PC-9 (cell line): ENCODE results near the gene C17orf67. TPM values are rescaled to one million over a fixed set of nuclear protein-coding genes. Genes with fewer than 3 reads are reported as not detected.

ENCODE experiments used
- BruUV-seq: library from RNA; stranded (reverse); fragments of 400-500 nt; replicated peaks from 2 replicates; lab custom pipeline; 2021; lab: Mats Ljungman, UMichigan
- CTCF ChIA-PET: fragments of 300-600 bp; sonication (Branson Sonifier 250); formaldehyde crosslinking; loops from one replicate; lab custom pipeline; 2022; ENCODE audit warnings: antibody characterized with exemption; lab: Charles Lee
- POLR2A ChIA-PET: fragments of 300-600 bp; sonication (Branson Sonifier 250); formaldehyde crosslinking; loops from one replicate; lab custom pipeline; 2022; ENCODE audit warnings: antibody characterized with exemption; ENCODE audit not compliant: unreplicated experiment; lab: Charles Lee
- DNase-seq, 2 experiments: peaks; one replicate each; pipeline versions ENCODE4 v3.0.0 to v3.0.0-alpha.2; 2015 to 2022; ENCODE audit warnings: mixed read lengths in 1 of 2
- H2AFZ ChIP-seq: fragments of 200-600 bp; sonication (generic); 2 replicates; pipeline ENCODE4 v1.8.1; 2017; ENCODE audit warnings: antibody characterized with exemption
- H3F3A ChIP-seq: fragments of 200-600 bp; sonication (generic); 2 replicates; pipeline ENCODE4 v1.8.1; 2017; ENCODE audit warnings: antibody characterized with exemption, mild to moderate bottlenecking, low read depth; ENCODE audit not compliant: insufficient read depth
- H3K27ac ChIP-seq: fragments of 200-600 bp; sonication (generic); 2 replicates; pipeline ENCODE4 v1.6.1; 2016; ENCODE audit warnings: mixed run types
- H3K27me3 ChIP-seq: fragments of 200-600 bp; sonication (generic); 2 replicates; pipeline ENCODE4 v1.6.1; 2016; ENCODE audit warnings: low read depth, mixed run types; ENCODE audit not compliant: insufficient read depth
- H3K36me3 ChIP-seq: fragments of 200-600 bp; sonication (generic); 2 replicates; pipeline ENCODE4 v1.6.1; 2016; ENCODE audit warnings: low read depth, mixed run types
- H3K4me1 ChIP-seq: fragments of 200-600 bp; sonication (generic); replicated peaks from 2 replicates; pipeline ENCODE4 v1.6.1; 2016; ENCODE audit warnings: mixed run types; ENCODE audit not compliant: insufficient read depth
- H3K4me2 ChIP-seq: fragments of 200-600 bp; sonication (generic); 2 replicates; pipeline ENCODE4 v1.6.1; 2017; ENCODE audit warnings: mixed run types
- H3K4me3 ChIP-seq: fragments of 200-600 bp; sonication (generic); 2 replicates; pipeline ENCODE4 v1.6.1; 2016; ENCODE audit warnings: mixed run types
- H3K79me2 ChIP-seq: fragments of 200-600 bp; sonication (generic); 2 replicates; pipeline ENCODE4 v1.6.1; 2017; ENCODE audit warnings: low read depth, mixed run types
- H3K9me2 ChIP-seq: fragments of 200-600 bp; sonication (generic); 2 replicates; pipeline ENCODE4 v1.8.1; 2017; ENCODE audit warnings: mild to moderate bottlenecking; ENCODE audit not compliant: insufficient read depth
- H3K9me3 ChIP-seq: fragments of 200-600 bp; sonication (generic); 2 replicates; pipeline ENCODE4 v1.8.1; 2016; ENCODE audit warnings: low read depth; ENCODE audit not compliant: insufficient read depth
- H4K20me1 ChIP-seq: fragments of 200-600 bp; sonication (generic); 2 replicates; pipeline ENCODE4 v1.8.1; 2017; ENCODE audit not compliant: insufficient read depth
- EZH2 ChIP-seq: fragments of 200-600 bp; sonication (generic); IDR thresholded peaks from 2 replicates; pipeline ENCODE4 v1.8.0; 2017; ENCODE audit warnings: antibody characterized with exemption, low read depth
- intact Hi-C: fragments of 100-400 bp; cut with micrococcal nuclease; formaldehyde crosslinking; loops from one replicate; pipeline ENCODE4 v1.10.0; 2022; ENCODE audit not compliant: unreplicated experiment
- total RNA-seq: library from RNA; stranded (reverse); gene quantifications from 2 replicates; pipeline ENCODE4 v1.2.3, GENCODE V29; 2021
- TF ChIP-seq, protein P1 (sequence below): fragments of 200-600 bp; sonication (generic); conservative IDR thresholded peaks from 2 replicates; pipeline ENCODE4 v1.6.1; 2017; ENCODE audit warnings: mixed run types, antibody characterized with exemption, mild to moderate bottlenecking, moderate library complexity

Gene C17orf67
- total RNA-seq, 1 experiment from 2014 or later, result 4.3 TPM

DNA sequence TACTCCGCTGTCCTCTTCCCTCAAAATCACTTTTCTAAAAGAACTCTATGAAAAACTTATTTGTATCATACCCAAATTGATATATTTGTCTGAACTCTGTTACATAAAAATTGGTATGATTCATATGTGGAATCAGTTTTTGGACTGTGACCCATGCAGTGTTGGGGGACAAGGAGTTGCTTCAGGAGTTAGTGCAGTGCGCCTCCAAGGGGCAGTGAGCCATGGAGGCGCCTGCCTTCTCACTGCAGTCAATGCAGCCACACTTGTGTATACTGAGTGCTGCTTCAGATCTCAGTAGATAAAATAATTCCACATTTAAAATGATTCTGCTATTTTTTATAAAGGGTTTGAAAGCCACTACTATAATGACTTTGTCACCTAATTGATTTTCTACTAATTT is 32.8 kb upstream of the C17orf67 start:
- no peaks in the 10 kb centered on the region for H3K27me3 ChIP-seq
- H3K4me1 ChIP-seq, result no peaks in the 10 kb centered on the region
- peaks cover 7% of the 10 kb centered on the region for H3F3A ChIP-seq
- no peak for DNase-seq
- no peaks in the 10 kb centered on the region for H3K9me3 ChIP-seq
- BruUV-seq, result no TSS peak
- intact Hi-C loops, result loop anchor here (1.0 kb wide), 1 partner anchor 29 kb away; no protein-coding TSS in a partner anchor
- TF ChIP-seq, protein P1, sequence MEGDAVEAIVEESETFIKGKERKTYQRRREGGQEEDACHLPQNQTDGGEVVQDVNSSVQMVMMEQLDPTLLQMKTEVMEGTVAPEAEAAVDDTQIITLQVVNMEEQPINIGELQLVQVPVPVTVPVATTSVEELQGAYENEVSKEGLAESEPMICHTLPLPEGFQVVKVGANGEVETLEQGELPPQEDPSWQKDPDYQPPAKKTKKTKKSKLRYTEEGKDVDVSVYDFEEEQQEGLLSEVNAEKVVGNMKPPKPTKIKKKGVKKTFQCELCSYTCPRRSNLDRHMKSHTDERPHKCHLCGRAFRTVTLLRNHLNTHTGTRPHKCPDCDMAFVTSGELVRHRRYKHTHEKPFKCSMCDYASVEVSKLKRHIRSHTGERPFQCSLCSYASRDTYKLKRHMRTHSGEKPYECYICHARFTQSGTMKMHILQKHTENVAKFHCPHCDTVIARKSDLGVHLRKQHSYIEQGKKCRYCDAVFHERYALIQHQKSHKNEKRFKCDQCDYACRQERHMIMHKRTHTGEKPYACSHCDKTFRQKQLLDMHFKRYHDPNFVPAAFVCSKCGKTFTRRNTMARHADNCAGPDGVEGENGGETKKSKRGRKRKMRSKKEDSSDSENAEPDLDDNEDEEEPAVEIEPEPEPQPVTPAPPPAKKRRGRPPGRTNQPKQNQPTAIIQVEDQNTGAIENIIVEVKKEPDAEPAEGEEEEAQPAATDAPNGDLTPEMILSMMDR, result no peak
- no peak for TF ChIP-seq EZH2
- no peak overlapping the region for H3K4me2 ChIP-seq
- POLR2A ChIA-PET, result no interaction called here
- H3K4me3 ChIP-seq, result no peak overlapping the region
- H4K20me1 ChIP-seq, result no peaks in the 10 kb centered on the region
- CTCF ChIA-PET, result no interaction called here
- no peaks in the 10 kb centered on the region for H3K79me2 ChIP-seq
- H2AFZ ChIP-seq, result no peak overlapping the region
- no peaks in the 10 kb centered on the region for H3K9me2 ChIP-seq
- no peak overlapping the region for H3K27ac ChIP-seq
- 0 out of 2 replicates have a peak, but pooled peaks cover 30% of the 10 kb centered on the region for H3K36me3 ChIP-seq

DNA sequence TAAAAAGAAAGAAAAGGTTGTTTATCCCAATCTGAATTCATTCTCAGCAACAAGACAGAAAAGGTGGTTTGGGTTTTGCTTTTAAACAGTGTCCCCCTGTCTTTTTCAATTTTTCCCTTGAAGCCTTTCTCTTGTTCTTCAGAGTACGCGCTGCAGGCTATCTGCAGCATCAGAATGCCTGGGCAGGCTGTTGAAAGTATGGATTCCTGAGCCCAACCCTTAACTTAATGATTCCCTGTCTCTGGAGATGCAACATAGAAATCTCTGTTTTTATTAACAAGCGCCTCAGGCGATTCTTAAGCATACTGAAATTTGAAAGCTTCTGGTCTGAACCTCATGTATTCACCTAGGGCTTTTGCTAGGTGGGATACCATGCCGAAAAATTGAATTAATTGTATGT is 32.4 kb upstream of the C17orf67 start:
- Histone ChIP-seq H3K4me3 (no peak overlapping the region), H3K79me2 (no peaks in the 10 kb centered on the region), H3K27me3 (no peaks in the 10 kb centered on the region), H3K4me1 (no peaks in the 10 kb centered on the region), H4K20me1 (no peaks in the 10 kb centered on the region), H3K9me2 (no peaks in the 10 kb centered on the region), H3K9me3 (no peaks in the 10 kb centered on the region), H3K4me2 (no peak overlapping the region), H3F3A (peaks cover 7% of the 10 kb centered on the region), H3K36me3 (0 out of 2 replicates have a peak, but pooled peaks cover 30% of the 10 kb centered on the region), H3K27ac (no peak overlapping the region), H2AFZ (no peak overlapping the region)
- DNase-seq, result no peak
- intact Hi-C loops, result loop anchor here (1.0 kb wide), 1 partner anchor 29 kb away; no protein-coding TSS in a partner anchor
- TF ChIP-seq, protein P1, result no peak
- no peak for TF ChIP-seq EZH2
- ChIA-PET CTCF (no interaction called here), POLR2A (no interaction called here)
- BruUV-seq, result no TSS peak

DNA sequence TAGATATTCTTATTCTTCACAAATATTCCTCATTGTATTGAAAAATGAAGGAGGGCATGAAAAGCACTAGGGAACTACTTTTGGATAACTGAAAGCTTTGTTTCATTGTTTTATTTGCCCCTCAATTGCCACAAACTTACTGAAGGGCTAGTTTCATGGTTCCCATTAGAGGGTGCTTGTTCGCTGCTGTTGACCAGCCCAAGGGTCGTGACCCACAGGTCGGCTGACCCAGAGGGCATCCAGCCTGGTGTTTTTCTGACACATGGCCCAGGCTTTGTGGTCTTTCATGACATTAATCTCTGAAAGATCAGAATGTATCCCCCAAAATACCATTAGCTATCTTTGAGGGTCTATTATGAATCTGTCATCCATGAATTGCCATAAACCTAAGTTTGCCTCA is 30.3 kb upstream of the C17orf67 start:
- H3K4me2 ChIP-seq, result no peak overlapping the region
- H3K36me3 ChIP-seq, result peaks cover 30% of the 10 kb centered on the region; the same call in 1 of the 2 replicates
- H3K79me2 ChIP-seq, result no peaks in the 10 kb centered on the region
- no peak overlapping the region for H3K4me3 ChIP-seq
- no peaks in the 10 kb centered on the region for H3K27me3 ChIP-seq
- BruUV-seq, result no TSS peak
- TF ChIP-seq, protein P1, result no peak
- no peak for TF ChIP-seq EZH2
- H2AFZ ChIP-seq, result no peak overlapping the region
- H3F3A ChIP-seq, result peaks cover 7% of the 10 kb centered on the region
- H3K4me1 ChIP-seq, result no peaks in the 10 kb centered on the region
- ChIA-PET CTCF (interaction anchor here (0.7 kb wide), 1 partner anchor 46 kb away, joined by 5 read pairs; no protein-coding TSS in a partner anchor), POLR2A (no interaction called here)
- H3K9me3 ChIP-seq, result no peaks in the 10 kb centered on the region
- intact Hi-C loops, result no loop called here
- H3K9me2 ChIP-seq, result no peaks in the 10 kb centered on the region
- H4K20me1 ChIP-seq, result no peaks in the 10 kb centered on the region
- no peak for DNase-seq
- H3K27ac ChIP-seq, result no peak overlapping the region
